Thoracic aorta (tissue), 2 donors: Measurements from ENCODE around the gene SLC35F6. TPM values are rescaled to one million over a fixed set of nuclear protein-coding genes. Genes with fewer than 3 reads are reported as not detected.

Experiments used
- ATAC-seq: fragments of 150-250 bp; one replicate; pipeline ENCODE4 v1.8.0; 2017; ENCODE audit warnings: low read depth; ENCODE audit not compliant: insufficient number of reproducible peaks, low FRiP score
- DNase-seq: peaks from one replicate; pipeline ENCODE4 v3.0.0-alpha.2; 2020; ENCODE audit warnings: low spot score
- H3K27ac ChIP-seq, 2 donors: fragments of 200-600 bp; sonication (generic); 1 replicate in 1 of 2; 2 replicates in 1 of 2; pipeline ENCODE4 v1.5.1; 2016; ENCODE audit warnings: mild to moderate bottlenecking in 2 of 2, moderate library complexity in 2 of 2
- H3K27me3 ChIP-seq: fragments of 200-600 bp; sonication (generic); replicated peaks from 2 replicates; pipeline ENCODE4 v1.6.0; 2016; ENCODE audit warnings: mild to moderate bottlenecking; ENCODE audit not compliant: insufficient read depth
- H3K36me3 ChIP-seq: fragments of 200-600 bp; sonication (generic); one replicate; pipeline ENCODE4 v1.5.1; 2016
- H3K4me1 ChIP-seq, 2 donors: fragments of 200-600 bp; sonication (generic); 1 replicate in 1 of 2; 2 replicates in 1 of 2; pipeline versions ENCODE4 v1.5.1 to v1.6.0; 2016; ENCODE audit warnings: low read depth in 2 of 2, mild to moderate bottlenecking in 1 of 2; ENCODE audit not compliant: control insufficient read depth in 1 of 2
- H3K4me3 ChIP-seq: fragments of 200-600 bp; sonication (generic); 2 replicates; pipeline ENCODE4 v1.5.1; 2016; ENCODE audit warnings: mild to moderate bottlenecking
- H3K9me3 ChIP-seq: fragments of 200-600 bp; sonication (generic); 2 replicates; pipeline ENCODE4 v1.5.1; 2016
- total RNA-seq, 2 donors: library from RNA; depleted of rRNA; stranded (reverse); fragments of >200 nt; gene quantifications; one replicate each; pipeline versions ENCODE4 v1.1.0 to v1.2.3, GENCODE V29; 2016
- TF ChIP-seq, protein P1 (sequence below): fragments of 200-600 bp; sonication (generic); IDR thresholded peaks from one replicate; pipeline ENCODE4 v1.5.1; 2019; ENCODE audit warnings: antibody characterized with exemption

Gene SLC35F6
- total RNA-seq, 2 donors from 2014 or later: 43.7 to 44.5 TPM

DNA sequence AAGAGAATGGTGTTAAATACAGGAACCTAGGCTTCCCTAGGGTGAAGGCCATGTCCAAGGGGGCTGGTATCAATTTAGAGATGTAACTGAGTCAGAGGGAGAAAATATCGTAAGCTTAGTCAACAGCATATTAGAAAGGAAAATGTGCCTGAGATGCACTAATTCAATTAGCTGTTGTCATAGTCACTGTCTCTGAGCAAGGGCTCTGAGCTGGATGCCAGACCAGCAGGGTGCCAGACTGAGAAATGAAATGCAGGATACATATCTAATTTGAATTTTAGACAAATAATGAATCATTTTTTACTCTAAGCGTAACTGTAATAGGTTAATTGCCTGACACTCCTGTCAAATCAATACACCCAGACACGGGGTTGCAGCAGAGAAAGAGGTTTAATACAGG is 11.4 kb upstream of the SLC35F6 start:
- H3K4me3 ChIP-seq: no peak overlapping the region
- no peak for DNase-seq
- no peaks in the 10 kb centered on the region for H3K9me3 ChIP-seq
- peaks cover 4 to 9% of the 10 kb centered on the region in 2 donors for H3K4me1 ChIP-seq
- no peaks in the 10 kb centered on the region for H3K36me3 ChIP-seq
- no peak overlapping the region for H3K27ac ChIP-seq
- ATAC-seq: no peak
- H3K27me3 ChIP-seq: no peaks in the 10 kb centered on the region
- TF ChIP-seq, protein P1, sequence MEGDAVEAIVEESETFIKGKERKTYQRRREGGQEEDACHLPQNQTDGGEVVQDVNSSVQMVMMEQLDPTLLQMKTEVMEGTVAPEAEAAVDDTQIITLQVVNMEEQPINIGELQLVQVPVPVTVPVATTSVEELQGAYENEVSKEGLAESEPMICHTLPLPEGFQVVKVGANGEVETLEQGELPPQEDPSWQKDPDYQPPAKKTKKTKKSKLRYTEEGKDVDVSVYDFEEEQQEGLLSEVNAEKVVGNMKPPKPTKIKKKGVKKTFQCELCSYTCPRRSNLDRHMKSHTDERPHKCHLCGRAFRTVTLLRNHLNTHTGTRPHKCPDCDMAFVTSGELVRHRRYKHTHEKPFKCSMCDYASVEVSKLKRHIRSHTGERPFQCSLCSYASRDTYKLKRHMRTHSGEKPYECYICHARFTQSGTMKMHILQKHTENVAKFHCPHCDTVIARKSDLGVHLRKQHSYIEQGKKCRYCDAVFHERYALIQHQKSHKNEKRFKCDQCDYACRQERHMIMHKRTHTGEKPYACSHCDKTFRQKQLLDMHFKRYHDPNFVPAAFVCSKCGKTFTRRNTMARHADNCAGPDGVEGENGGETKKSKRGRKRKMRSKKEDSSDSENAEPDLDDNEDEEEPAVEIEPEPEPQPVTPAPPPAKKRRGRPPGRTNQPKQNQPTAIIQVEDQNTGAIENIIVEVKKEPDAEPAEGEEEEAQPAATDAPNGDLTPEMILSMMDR: no peak

DNA sequence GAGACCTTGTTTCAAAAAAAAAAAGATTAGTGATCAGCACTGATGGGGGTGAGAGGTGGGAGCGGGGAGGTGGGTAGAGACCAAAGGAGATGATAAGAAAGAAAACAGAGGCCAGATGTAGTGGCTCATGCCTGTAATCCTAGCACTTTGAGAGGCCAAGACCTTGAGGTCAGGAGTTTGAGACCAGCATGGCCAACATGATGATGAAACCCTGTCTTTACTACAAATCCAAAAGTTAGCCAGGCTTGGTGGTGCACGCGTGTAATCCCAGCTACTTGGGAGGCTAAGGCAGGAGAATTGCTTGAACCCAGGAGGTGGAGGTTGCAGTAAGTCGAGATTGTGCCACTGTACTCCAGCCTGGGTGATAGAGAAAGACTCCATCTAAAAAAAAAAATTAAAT is 9.5 kb upstream of the SLC35F6 start:
- Histone ChIP-seq H3K36me3 (no peaks in the 10 kb centered on the region), H3K4me3 (no peak overlapping the region), H3K4me1 (peaks cover 12 to 25% of the 10 kb centered on the region in 2 donors), H3K9me3 (no peaks in the 10 kb centered on the region), H3K27ac (no peak overlapping the region), H3K27me3 (no peaks in the 10 kb centered on the region)
- no peak for ATAC-seq
- TF ChIP-seq, protein P1: no peak
- no peak for DNase-seq

DNA sequence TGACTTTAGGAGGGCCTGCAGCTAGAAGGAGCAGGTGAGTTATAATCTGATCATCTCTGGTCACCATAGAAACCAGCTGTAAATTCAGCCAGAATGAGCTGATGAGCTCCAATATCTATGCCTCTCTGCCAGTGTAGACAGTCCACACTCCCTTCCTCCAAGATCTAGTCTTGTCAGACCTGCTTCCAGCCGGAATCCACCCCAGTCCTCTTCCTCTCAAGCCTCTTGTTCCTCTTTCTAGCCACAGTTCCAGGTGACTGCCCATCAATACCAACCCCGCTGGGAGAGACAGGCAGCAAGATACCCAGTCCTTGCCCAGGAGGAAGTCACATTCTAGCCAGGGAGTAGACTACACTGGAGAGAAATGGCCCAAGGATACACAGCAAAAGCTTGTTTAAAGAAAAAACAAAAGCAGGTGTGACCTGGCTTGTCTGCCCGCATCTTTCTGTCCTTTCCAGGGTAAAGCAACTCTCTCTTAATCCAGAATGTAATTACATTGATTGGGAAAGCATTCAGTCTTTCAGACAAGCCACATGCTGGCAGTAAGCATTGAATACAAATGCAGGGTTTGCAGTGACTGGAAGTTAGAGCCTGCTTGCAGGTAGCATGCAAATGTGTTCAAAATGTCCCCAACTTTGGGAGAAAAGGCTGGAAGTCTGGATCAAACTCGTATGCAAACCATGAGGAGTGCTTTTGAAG is 9.0 kb upstream of the SLC35F6 start:
- TF ChIP-seq, protein P1: no peak
- ATAC-seq (no peak), DNase-seq (no peak)
- no peaks in the 10 kb centered on the region for H3K9me3 ChIP-seq
- H3K4me1 ChIP-seq: peaks cover 12 to 25% of the 10 kb centered on the region in 2 donors
- no peaks in the 10 kb centered on the region for H3K36me3 ChIP-seq
- H3K27me3 ChIP-seq: no peaks in the 10 kb centered on the region
- H3K4me3 ChIP-seq: no peak overlapping the region
- no peak overlapping the region for H3K27ac ChIP-seq

DNA sequence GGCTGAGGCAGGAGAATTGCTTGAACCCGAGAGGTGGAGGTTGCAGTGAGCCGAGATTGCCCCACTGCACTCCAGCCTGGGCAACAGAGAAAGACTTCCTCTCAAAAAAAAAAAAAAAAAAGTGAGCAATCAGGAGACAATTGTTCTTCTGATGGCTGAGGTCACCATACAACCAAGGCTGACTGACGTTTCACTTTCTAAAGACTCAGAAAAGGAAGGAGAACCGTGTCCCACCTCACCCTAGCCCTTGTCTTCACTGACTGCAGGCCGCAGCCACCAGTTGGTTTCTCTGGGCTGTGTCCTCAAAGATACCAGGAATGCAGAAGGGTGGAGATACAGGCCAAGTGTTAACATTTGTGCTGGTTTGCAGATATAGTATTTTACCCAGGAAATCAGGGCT is 7.7 kb upstream of the SLC35F6 start:
- TF ChIP-seq, protein P1: no peak
- no peak for ATAC-seq
- H3K4me3 ChIP-seq: no peak overlapping the region
- no peaks in the 10 kb centered on the region for H3K36me3 ChIP-seq
- H3K4me1 ChIP-seq: peaks cover 12 to 25% of the 10 kb centered on the region in 2 donors
- no peaks in the 10 kb centered on the region for H3K9me3 ChIP-seq
- H3K27ac ChIP-seq: no peak overlapping the region
- H3K27me3 ChIP-seq: no peaks in the 10 kb centered on the region
- DNase-seq: no peak

DNA sequence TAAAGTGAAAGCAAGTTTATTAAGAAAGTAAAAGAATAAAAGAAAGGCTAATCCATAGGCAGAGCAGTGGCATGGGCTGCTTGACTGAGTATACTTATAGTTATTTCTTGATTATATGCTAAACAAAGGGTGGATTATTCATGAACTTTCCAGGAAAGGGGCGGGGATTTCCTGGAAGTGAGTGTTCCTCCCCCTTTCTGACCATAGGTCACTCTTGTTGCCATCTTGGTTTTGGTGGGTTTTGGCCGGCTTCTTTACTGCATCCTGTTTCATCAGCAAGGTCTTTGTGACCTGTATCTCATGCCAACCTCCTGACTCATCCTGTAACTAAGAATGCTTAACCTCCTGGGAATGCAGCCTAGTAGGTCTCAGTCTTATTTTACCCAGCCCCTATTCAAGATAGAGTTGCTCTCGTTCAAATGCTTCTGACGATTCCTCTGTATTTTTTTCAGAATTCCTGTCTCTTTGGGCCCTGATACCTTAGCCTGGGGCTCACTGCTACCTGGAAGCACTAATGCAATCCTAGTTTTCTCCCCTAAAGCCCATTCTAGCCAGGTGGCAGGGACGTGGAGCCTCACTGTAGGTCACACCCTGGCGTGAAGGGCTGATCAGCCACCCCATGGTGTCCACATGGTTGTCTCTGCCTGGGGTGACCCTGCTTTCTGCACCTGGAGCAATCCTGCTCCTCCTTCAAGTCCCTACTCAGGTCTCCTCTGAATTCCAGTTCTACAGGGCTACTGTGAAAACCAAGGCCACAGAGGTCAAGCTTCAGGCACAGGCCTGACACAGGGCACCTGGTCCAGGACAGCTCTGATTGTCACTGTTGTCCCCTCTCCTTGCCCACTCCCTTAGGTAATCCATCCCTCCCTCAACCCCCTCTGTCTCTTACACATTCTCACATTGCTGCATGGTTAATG is 6.0 kb upstream of the SLC35F6 start:
- Histone ChIP-seq H3K36me3 (no peaks in the 10 kb centered on the region), H3K4me3 (peak overlapping the region; percentile 13), H3K27ac (peak overlapping the region; percentile 26 to 67), H3K9me3 (no peaks in the 10 kb centered on the region), H3K4me1 (peaks cover 12 to 26% of the 10 kb centered on the region in 2 donors), H3K27me3 (no peaks in the 10 kb centered on the region)
- ATAC-seq (peak; percentile 86), DNase-seq (peak; percentile 68)
- TF ChIP-seq, protein P1: no peak
